ENCODE data around the gene DDX50. TPM values are rescaled to one million over a fixed set of nuclear protein-coding genes. Genes with fewer than 3 reads are reported as not detected.

Gene DDX50
- total RNA-seq, 1 experiment from 2014 or later: 50.7 TPM

GRCh38 chr10:68869623-68870022 is 31.5 kb upstream of the DDX50 start:
- peaks cover 22 to 28% of the 10 kb centered on the region in 2 experiments for H3K9me3 Mint-ChIP-seq
- no CpG with 5 or more reads among the region's 2 CpGs for WGBS (ENCODE audit: extremely low coverage, insufficient read length, low lambda C conversion rate)

More at GRCh38 chr10:68869623-68870022, 31.5 kb upstream of the DDX50 start:
- H4K8ac ChIP-seq (replicated peaks; ENCODE audit: insufficient read length, low read depth, low read length): no peak overlapping the region
- peaks cover 11% of the 10 kb centered on the region for H3K9me3 ChIP-seq (ENCODE audit: control insufficient read depth, low read depth, low read length)
- DNase-seq: no peak
- no peak for TF ChIP-seq CTCF (conservative IDR thresholded peaks at IDR 0.05)
- H3K56ac ChIP-seq (ENCODE audit: insufficient read length, low read depth, low read length): no peak overlapping the region
- H3K9ac ChIP-seq (ENCODE audit: extremely low read depth, insufficient read length, low read length): no peak overlapping the region
- no peaks in the 10 kb centered on the region for H3K79me1 ChIP-seq (ENCODE audit: insufficient read depth, low read depth, low read length, poor library complexity, severe bottlenecking)
- no peaks in the 10 kb centered on the region for H3K23me2 ChIP-seq (ENCODE audit: insufficient read length, low read depth, low read length, poor library complexity, severe bottlenecking)
- H2BK12ac ChIP-seq (ENCODE audit: insufficient read length, low read depth, low read length): no peak overlapping the region
- no peak overlapping the region for H2BK5ac ChIP-seq (ENCODE audit: insufficient read length, low read length)
- H2AK5ac ChIP-seq (ENCODE audit: insufficient read length, low read length): no peak overlapping the region
- H2AFZ ChIP-seq (ENCODE audit: low read length): no peak overlapping the region
- H3K4me1 ChIP-seq (ENCODE audit: insufficient read depth, low read length): no peaks in the 10 kb centered on the region; the same call in 1 of the 2 replicates
- H3T11ph ChIP-seq (ENCODE audit: low read length): no peak overlapping the region
- no peak overlapping the region for H3K27ac ChIP-seq (ENCODE audit: insufficient read length, low read depth, low read length)
- no peak overlapping the region for H2BK20ac ChIP-seq (ENCODE audit: low read depth, low read length, poor library complexity, severe bottlenecking)
- Mint-ChIP-seq H3K4me3 (no peak overlapping the region), H3K27ac (no peak overlapping the region), H3K27me3 (ENCODE audit: low read depth) (peaks cover 1% of the 10 kb centered on the region; the same call in 1 of the 2 replicates), H3K36me3 (ENCODE audit: insufficient read depth in 1 of 3, low read depth in 3 of 3) (peaks cover 18 to 26% (median 18%) of the 10 kb centered on the region in 3 experiments), H3K4me1 (peaks cover 29 to 40% of the 10 kb centered on the region in 2 experiments)
- H2BK15ac ChIP-seq (ENCODE audit: low read depth, low read length): no peak overlapping the region
- H4K20me1 ChIP-seq (ENCODE audit: control insufficient read depth, insufficient read depth, insufficient read length): no peaks in the 10 kb centered on the region
- H4K5ac ChIP-seq (ENCODE audit: insufficient read length, low read depth, low read length): no peak overlapping the region
- H4K91ac ChIP-seq (ENCODE audit: insufficient read length, low read depth, low read length): no peak overlapping the region
- H3K18ac ChIP-seq (ENCODE audit: insufficient read length, low read depth, low read length): no peak overlapping the region
- no peak overlapping the region for H3K4ac ChIP-seq (ENCODE audit: low read depth, low read length)
- H3K4me2 ChIP-seq (ENCODE audit: insufficient read depth, insufficient read length, low read length): no peak overlapping the region
- no peak overlapping the region for H3K23ac ChIP-seq (ENCODE audit: insufficient read length, low read depth, low read length)
- H3K14ac ChIP-seq (ENCODE audit: insufficient read depth, low read length): no peak overlapping the region
- H3K79me2 ChIP-seq (ENCODE audit: insufficient read depth, low read length): no peaks in the 10 kb centered on the region
- no peak overlapping the region for H2BK120ac ChIP-seq (ENCODE audit: low read depth, low read length, poor library complexity, severe bottlenecking)
- no peaks in the 10 kb centered on the region for H3K27me3 ChIP-seq (ENCODE audit: insufficient read depth, low read length)

Data from H9 (cell line).